HG03432 (cell line): ENCODE results near the gene G6PC3.
"Not testable (repeated sequence)": the region's sequence is repeated elsewhere in the genome, so short reads cannot be mapped to it uniquely, and the experiment has no call there.

ENCODE experiments used
- ATAC-seq: cut with Tn5 transposase; IDR thresholded peaks from one replicate; pipeline ENCODE4 v1.9.1; 2021; ENCODE audit warnings: mild to moderate bottlenecking, moderate library complexity; ENCODE audit not compliant: unreplicated experiment

G6PC3 gene

DNA sequence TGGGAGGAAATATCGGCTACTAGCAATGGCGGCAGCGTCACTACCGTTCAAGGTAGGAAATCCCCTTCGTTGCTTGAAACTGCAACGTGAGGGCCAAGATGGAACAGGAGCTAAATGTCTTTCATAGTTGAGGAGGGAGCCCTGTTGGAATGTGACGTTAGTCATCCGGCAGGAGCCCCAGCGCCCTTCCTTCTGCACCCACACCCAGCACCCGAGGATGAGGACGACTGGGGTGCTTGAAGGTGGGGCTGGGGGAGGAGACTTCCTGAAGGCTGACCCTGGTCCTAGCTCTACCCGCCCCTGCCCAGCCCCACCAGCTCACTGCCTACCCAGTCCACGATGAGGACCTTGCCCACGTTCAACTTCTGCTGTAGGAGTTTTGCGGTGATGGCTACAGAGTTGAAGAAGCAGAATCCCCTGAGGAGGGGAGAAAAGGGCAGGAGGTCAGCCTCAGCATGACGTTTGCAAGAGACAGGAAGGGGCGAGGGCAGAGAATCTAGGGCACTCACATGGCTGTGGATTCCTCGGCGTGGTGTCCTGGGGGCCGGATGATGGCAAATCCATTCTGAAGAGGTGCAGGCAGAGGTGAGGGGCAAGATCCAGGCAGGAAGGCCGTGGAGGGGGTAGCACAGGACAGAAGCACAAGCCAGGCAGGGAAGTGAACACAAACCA, 11.9 kb downstream of the G6PC3 start:
- no peak for ATAC-seq

DNA sequence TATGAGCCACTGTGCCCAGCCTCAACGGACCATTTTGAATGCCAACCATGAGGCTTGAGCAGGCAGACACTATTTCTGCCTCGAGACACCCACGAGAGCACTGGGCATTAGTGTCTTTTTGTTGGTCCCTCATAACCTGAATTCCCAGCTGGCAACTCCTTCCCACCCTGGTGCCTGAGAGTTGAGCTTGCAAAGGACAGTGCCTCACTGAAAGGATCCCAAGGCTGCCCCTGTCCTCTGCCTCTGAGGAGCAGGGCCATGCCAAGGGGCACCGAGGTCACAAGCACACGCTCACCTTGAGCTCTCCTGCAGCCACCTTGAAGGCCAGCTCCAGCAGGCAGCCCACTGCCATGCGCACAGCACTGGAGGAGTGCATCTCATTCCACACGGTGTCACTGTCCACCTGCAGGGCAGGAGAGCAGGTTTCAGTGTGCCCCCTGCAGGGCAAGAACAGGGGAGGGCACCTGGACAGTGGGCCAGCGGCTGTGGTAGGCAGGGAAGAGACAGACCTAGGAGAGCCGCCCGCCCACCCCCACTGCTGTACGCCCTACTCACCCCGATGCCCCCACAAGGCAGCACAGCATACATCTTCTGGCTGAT, 12.8 kb downstream of the G6PC3 start:
- ATAC-seq, result no peak

DNA sequence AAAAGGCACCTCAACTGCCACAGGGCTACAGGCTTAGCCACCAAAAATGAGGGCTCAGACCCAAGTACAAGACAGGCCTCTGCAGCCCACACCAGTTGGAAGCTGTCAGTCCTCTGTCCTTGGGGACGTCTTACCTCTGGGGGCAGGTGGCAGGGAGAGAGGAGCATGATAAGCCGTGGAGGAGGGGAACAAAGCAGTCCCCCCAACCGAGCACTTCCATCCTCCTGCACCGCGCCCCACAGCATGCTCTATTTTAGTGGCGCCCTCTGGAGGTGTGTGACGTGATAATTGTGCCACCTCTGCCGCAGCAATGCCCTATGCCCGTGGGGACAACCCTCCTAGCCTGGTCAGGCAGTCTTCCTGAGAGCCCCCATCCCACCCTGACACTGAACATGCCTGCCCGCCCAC, 13.6 kb downstream of the G6PC3 start:
- no peak for ATAC-seq

DNA sequence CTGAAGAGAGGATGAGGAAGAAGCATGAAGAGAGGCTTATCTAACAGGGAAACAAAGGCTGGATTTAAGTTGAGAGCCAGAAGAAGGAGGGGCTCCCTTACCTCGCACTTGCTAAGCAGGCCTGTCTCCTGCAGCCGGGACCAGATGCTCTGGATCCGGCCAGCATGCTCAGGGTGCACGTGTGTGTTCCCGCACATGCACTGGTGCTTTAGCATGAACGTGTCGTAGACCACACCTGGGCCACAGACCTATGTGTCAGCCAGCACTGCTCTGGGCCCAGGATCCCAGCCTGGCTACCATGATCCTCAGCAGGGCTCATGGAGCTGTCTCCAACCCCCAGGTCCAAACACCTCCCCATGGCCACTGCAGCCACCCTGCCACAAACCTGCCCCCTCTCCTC, 14.4 kb downstream of the G6PC3 start:
- no peak for ATAC-seq

DNA sequence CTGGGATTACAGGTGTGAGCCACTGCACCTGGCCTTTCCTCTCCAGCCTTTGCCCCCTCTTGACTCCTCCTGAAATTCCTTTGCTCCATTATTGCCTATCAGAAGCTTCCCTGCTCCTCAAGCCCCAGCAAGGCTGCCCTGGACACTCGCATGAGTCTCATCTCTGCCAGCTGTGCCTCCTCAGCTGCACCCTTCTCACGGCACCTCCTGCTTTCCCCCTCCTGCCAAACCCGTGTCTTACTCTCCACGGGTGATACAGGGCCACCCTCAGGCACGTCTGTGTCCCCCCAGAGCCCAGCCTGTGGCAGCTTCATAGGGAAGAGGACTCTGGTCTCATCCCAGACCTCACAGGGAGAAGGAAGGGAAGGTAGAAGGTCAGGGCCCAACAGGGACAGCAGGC, 15.4 kb downstream of the G6PC3 start:
- ATAC-seq, result no peak

DNA sequence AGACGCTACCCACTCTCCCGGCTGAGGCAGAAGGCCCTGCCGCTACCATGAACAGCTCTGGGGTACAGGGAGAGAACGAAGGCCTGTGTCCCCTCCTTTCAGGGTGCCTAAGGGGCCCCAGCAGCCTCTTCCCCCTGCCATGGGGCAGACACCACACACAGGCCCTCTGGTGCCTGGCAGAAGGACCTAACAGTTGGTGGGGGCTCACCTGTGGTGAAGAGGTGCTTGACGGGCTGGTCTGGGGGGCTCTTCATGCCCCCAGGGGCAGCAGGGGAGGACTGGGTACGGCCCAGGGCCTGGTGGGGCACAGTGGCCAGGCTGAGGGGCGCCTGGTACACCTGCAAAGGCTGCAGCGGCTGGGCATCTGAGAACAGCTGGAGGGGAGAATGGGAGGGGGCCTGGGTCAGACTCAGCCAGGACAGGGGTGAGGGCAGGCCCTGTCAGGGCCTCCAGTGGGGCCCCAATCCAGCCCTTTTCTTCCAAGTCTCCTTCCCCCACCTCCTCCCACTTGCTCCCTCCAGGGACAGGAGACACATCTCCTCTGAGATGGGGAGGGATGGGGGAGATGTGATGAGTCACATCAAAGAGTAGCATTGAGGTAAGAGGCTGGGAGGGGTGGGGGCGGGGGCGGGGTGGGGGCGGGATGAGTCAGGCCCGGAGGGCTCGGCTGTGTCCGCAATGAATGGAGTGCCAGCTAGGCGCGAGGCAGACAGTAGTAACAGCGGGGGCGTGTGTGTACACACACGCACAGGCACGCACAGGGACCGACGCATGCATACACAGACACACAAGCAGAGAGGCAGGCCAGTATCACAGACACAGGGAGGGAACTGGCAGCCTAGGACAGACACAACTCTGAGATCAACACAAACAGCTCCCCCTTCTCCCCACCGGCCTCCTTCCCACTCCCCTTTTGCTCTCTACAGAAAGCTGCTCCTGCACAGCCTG, 16.1 kb downstream of the G6PC3 start:
- ATAC-seq, result no peak

DNA sequence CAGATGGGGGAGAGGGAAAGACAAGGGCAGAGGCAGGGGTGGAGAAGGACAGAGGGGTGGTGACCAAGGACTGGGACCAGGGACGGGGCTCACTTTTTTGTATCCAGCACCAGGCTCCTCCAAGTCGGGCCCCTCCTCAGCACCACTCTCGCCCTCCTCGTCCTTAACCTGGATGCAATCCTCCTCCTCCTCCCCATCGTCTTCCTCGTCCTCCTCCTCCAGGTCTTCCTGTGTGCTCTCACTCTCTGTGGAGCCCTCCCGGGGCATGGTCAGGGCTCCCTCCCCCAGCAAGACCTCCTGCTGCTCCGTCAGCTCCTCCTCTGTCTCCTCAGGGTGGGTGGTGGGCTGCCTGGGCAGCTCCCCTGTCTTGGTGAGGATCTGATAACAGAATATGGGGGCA, 16.8 kb downstream of the G6PC3 start:
- no peak for ATAC-seq

DNA sequence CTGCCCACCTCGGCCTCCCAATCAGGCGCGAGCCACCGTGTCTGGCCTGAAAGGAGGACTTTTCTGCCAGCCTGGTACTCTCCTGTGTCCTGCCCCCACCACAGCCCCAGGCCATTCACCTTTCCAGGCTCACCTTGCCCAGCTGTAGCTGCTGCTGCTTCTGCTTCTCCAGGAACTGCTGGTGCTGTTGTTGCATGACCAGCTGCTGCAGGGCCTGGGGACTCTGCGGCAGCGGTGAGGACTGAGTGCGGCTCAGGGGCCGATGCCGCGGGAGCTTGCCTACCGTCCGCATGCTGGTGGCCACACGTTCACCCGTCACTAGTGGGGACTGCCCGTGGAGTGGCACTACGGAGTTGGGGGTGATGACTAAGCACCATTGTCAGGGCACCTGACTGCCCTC, 17.7 kb downstream of the G6PC3 start:
- ATAC-seq, result no peak

DNA sequence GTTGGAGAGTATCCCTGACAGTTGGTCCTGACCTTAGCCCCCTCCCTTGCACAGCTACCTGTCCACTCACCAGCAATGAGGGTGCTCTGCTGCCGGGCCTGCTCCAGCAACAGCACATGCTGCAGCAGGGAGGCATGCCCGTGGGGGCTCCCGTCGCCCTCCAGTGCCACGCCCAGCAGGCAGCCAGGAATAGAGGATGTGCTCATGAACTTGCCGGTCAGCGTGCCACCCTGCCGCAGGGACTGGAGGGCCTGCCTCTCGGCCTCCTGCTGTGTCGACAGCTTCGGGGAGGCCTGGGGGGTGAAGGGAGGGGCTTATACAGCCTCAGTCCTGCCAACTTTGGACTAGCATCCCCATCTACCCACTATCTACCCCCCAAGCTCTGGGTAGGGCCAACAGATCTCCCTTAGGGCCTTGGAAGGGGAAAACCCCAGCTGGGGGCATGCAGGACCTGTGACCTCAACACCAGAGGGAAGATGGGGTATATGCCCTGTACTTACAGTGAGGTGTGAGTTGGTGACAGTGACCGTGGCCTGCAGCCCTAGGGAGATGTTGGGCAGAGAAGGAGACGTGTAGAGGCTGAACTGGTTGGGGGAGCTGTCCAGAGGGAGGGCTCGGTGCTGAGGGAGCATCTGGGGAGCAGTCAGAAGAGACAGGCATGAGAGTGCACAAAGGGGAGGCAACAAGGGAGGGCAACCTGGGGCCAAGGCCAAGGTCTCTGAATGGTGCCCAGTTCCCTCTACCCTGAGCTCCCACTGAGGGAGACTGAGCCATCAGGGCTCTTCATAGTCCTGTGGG, 20.9 kb downstream of the G6PC3 start:
- ATAC-seq, result no peak

DNA sequence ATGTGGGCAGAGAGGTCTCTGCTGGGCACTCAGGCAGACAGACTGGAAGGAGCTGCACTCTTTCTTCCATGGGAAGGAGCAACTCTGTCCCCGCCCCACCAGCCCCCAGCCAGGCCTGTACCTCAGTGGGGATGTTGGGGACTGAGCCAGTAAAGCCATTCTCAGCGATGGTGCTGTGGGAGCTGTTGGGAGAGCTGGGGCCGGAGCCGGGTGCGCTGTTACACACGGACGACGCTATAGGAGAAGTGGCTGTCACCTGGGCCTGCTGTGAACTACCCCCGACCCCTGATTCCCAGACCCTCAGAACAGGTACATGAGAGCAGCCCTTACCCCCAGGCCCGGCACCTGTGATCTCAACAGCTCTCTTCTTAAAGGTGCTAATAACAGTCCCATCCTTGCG, 21.5 kb downstream of the G6PC3 start:
- no peak for ATAC-seq

DNA sequence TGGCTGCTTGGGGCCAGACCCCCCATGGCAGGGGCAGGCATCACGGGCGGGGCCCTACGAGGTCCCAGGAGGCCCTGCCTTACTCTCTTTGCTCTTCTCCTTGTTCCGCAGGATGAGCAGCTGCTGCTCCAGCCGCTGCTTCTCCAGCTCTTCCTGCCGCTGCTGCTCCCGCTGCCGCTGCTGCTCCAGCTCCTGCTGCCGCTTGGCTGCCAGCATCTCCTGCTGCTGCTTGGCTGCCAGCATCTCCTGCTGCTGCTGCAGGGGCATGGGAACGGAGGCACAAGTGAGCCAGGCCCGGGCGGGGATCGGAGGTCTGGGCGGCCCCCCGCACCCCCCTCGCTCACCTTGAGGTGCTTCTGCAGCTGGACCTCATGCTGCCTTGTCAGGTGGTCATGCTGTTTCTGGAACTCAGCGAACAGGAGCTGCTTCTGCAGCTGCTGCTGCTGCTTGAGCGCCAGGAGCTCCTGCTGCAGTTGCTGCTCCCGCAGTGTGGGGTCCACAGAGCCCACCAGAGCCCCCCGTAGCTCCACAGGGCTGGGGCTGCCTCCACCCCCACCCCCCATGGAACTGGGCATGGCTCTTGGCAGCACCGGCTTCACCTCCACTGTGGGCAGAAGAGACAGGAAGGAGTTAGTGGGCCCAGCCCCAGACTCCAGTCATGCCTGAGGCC, 22.8 kb downstream of the G6PC3 start:
- ATAC-seq, result no peak

DNA sequence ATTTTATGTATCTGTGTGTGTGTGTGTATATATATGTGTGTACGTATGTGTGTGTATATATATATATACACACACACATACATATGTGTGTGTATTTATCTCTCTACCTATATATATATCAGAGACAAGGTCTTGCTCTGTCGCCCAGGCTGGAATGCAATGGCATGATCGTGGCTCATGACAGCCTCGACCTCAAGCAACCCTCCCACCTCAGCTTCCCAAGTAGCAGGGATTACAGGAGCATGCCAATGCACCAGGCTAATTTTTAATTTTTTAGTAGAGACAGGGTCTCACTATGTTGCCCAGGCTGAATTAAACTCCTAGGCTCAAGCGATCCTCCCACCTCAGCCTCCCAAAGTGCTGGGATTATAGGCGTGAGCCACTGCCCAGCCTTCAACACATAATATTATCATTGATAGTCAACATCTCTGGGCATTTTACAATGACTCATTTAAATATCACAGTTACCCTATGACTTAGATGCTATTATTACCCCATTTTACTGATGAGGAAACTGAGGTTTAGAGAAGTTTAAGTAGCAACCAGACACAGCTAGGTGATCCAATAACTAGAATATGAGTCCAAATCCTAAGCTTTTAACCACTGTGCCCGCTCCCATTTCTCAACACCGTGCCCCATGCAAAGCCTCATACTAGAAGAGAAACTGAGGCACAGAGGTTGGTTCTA, 24.3 kb downstream of the G6PC3 start:
- no peak for ATAC-seq

DNA sequence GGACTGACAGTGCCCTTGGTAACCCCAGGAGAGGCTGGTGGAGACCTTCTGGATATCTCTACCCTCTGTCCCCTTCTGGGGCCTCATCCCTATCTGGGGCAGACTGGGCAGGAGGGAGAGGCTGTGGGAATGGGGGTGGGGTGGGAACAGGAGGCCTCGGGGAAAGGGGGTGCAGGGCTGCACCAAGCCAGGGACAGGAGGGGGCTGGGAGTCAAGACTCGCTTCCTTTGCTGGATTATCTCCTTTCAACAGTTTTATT, 24.8 kb downstream of the G6PC3 start:
- ATAC-seq, result no peak

DNA sequence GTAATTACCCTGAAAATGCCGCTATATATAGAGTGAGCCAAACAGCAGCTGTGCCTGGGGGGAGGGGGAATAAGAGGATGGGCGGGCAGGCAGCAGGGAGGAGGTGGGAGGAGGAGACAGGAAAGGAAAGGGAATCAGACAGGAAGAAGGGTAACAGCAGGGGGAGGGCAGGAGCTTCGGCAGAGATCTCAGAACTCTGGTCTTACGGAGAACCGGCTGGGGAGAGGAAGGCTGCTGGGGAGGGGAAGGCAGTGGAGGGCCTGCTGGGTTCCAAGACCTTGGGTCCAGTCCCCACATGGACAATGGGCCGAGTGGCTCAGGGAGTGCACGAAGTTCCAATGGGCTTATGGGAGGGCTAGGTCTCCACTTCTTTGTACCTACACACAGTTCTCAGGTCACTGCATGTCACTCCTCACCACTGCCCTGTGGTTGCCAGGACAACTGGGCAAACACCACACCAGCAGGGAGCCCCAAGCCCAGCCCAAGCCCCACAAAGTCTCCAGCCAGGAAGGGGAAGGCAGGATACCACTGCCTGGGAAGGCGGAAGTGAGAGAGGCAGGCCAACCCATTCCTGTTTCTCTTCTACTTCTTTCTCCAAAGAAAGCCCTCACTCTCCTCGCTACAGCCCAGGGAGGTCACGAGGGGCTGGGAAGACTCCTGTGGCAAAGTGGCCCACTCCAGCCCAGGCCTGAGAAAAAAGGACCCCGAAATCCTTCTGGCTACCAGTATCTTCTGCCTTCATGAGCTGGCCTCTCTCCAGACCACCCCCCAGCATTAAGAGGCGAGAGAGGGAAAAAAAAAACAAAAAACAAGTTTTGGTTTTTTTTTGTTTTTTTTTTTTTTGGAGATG, 25.3 kb downstream of the G6PC3 start:
- ATAC-seq, result no peak

DNA sequence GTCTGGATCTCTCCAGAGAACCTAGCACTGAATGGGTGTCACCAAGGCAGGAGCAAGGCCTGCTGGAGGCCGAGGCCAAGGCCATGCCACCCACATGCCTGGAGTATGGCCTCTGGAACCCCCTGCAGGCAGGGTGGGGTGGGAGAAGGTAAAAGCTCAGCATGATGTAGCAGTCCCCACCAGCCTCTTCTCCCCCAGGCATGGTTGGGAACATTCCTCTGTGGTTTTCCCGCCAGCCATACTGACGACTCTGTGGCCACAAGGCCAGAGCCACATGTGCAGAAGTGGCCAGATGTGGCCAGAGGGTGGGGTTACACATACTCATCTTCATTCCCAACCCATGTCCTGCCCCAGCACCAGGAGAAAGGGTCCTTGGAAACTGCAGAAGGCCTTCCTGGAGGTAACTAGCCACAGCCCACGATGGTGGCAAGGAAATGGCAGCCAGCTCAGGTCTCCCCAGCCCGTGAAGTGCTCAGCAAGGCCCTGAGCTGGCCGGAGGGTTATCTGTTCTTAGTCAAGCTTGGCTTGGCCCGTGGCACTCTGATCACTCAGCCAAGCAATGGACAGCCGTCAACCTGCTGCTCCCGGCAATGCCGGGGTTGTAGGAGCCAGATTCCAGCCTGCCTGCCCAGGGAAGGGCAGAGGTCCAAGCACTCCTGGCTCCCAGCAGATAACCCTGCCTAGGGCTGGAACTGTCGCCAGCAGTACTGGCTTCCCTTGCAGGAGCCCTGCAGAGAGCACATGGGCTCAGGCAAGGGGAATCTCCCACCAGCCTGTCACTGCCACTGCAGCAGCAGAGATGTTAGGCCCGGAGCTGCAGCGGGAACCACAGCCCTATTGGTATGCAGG, 26.8 kb downstream of the G6PC3 start:
- no peak for ATAC-seq

DNA sequence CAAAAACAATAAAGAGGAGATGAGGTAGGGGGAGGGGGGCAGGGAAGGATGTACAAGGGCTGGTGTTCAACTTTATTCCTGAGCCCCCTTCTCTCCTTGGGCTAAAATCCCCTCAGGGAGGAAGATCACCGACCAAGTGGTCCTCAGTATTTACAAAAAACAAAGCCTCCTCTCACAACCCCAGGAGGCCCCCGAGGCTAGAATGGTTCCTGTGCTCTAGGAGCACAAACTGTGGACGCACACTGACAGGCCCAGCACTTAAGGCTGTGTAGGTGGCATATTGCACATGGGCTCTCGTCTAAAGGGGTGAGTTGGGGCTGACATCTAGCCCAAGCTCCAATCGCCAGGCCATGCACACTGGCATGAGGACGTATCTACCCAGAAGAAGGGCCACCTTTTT, 31.3 kb downstream of the G6PC3 start:
- ATAC-seq, result not testable (repeated sequence)

DNA sequence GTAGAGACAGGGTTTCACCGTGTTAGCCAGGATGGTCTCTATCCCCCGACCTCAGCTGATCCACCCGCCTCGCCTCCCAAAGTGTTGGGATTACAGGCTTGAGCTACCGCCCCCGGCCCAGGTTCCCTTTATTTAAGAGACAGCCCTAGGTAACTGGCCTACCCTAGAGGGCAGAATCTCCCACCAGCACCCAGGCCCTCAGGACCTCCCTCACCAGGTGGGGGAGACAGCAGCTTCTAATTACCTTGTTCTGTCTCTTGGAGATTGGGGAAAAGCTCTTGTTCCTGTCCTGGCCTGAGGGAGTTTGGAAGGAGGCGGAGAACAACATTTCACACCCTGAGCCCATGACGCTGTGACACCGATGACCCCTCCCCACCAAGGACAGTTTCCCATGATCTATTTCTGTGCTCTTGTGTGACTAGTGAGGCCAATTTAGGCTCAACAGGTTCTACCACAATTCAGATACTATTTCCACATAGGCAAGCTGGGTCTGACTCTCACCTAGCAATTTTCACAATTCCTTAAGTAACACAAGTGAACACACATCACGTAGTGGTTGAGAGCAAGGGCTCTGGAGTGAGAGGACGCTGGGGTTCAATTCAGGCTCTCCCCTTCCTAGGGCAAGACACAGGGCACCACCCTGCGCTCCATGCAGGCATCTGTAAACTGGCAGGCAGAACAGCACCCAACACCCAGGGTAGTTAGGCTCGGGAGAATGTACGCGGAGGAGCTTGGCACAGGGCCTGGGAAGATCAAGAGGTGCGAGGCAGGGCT, 32.5 kb downstream of the G6PC3 start:
- ATAC-seq, result no peak

DNA sequence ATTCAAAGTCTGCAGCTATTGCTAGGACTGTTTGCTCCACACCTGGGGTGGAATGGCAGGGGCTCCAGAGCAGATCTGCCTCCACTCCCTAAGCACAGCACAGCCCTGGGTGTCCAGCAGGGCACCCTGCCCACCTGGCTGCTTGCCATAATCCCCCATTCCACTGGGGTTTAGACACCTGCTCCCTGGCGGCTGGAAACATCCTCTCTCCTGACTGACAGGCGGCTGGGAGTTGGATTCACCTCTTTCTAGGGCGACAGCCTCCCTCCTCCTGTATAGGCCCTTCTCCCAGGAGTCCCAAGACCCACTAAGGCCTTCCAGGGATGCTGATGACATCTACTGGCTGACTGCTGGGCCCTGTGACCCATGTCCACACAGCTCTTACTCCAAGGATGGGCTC, 34.9 kb downstream of the G6PC3 start:
- no peak for ATAC-seq
